HK-2 (cell line): Measurements from ENCODE around the gene FTSJ1.
"Not testable (repeated sequence)": the region's sequence is repeated elsewhere in the genome, so short reads cannot be mapped to it uniquely, and the experiment has no call there.

Source experiments
- DNase-seq: peaks from one replicate; pipeline ENCODE4 v3.0.0-alpha.2; 2018; ENCODE audit not compliant: unreplicated experiment

The FTSJ1 gene, protein sequence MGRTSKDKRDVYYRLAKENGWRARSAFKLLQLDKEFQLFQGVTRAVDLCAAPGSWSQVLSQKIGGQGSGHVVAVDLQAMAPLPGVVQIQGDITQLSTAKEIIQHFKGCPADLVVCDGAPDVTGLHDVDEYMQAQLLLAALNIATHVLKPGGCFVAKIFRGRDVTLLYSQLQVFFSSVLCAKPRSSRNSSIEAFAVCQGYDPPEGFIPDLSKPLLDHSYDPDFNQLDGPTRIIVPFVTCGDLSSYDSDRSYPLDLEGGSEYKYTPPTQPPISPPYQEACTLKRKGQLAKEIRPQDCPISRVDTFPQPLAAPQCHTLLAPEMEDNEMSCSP

GRCh38 chrX:48475774-48476577 lies at the start of gene FTSJ1:
FTSJ1 (plus strand) TSS chrX:48476199; CDS start chrX:48478048, 1,849 bp downstream.
- peak; percentile 85 for DNase-seq

- DNase-seq = not testable (repeated sequence)
These were observed 48.8 kb upstream of the FTSJ1 start for GRCh38 chrX:48427027-48427716.

DNA sequence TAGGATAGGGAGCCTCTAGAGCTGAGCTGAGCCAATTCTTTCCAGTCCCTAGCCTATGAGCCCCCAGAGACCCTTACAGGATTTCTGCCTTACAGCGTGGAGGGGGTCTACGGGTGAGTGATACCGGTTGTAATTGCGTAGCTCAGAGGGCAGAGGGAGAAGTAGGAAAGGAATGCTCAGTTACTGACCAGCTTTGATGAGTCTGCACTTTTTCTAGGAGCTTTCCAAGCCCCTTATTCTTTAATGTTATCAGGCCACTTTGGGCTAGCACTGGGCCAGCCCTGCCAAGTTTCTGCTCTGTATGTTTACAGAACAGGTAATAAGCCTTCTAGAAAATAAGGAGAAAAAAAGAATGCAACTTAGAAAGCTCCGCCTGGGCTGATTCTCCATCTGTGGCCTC lies 46.4 kb upstream of the FTSJ1 start:
- not testable (repeated sequence) for DNase-seq

DNA sequence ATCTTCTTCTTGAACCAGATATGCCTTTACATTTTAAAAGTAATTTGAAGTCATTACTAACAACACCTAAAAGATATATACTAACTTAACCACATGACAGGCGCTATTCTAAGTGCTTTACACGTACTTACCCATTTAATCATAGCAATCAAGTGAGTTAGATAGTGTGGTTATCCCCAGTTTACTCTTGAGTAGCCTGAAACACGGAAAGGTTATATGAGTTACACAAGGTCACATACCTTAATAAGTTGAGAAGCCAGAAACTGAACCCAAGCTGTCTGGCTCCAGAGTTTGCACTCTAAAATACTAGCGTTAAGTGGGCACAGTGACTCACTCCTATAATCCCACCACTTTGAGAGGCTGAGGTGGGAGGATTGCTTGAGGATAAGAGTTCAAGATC lies 45.8 kb upstream of the FTSJ1 start:
- not testable (repeated sequence) for DNase-seq

GRCh38 chrX:48433713-48434112 lies 42.3 kb upstream of the FTSJ1 start:
- not testable (repeated sequence) for DNase-seq

GRCh38 chrX:48447201-48447600 lies 28.8 kb upstream of the FTSJ1 start:
- not testable (repeated sequence) for DNase-seq

DNA sequence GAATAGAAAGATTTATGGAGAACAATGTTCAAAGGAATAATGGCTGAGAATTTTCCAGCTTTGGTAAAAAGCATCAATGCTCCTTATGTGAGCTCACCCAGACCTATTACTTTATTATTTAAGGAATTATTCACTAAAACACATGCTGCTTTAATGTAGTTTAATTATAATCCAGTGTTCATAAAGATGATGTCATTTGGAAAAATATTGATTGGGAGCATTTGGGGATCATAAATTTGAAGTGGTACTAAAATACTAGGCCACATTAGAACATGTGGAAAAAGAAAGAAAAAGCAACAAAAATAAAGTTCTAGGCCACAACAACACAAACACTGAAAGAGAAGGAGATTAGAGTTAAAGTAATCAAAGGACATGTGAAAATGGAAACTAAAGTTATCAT lies 25.9 kb upstream of the FTSJ1 start:
- DNase-seq = no peak

- no peak for DNase-seq
These were observed 24.3 kb upstream of the FTSJ1 start for GRCh38 chrX:48451708-48452107.

DNA sequence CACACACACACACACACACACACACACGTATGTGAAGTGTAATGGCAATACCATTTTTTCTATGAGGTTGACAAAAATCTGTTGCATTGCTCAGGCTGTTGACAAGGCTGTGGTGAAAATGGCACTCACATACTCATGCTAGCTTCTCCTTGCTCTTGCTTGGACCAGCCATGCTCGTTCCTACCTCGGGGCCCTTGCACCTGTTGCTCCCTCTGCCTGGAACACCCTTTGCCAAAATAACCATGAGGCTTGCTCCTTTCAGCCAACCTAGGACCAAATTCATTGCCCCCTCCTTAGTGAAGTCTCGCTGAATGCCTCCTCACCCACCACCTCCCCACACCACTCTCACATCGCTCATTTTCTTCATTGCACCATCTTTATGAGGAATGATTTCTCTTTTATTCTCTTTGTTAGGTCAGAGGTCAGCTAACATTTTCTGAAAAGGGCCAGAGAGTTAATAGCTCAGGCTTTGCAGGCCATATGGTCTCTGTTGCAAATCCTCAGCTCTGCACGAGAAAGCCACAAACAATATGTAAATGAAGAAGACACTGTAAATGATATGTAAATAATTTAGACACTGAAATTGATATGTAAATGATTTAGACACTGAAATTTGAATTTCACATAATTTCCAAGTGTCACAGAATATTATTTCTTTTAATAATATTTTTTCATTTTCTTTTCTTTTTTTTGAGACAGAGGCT lies 19.2 kb upstream of the FTSJ1 start:
- no peak for DNase-seq

GRCh38 chrX:48458711-48459110 lies 17.3 kb upstream of the FTSJ1 start:
- no peak for DNase-seq

DNA sequence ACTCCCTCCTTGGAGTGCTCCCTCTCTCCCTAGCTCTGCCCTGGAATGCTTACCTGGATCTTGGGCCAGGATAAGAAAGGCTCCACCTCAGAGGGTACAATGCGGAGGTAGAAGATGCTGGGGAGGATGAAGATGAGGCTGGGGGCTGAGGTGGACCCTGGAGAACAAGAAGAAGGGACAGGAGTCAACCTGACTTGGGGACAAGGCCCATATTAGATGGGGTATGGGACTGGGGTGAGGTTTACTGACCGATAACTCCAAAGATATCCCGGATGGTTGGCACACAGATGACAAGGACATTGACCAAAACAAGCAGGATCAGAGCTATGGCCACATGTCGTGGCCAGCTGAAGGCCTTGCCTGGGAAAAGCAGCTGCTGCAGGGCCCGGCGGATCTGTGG lies 16.5 kb upstream of the FTSJ1 start:
- no peak for DNase-seq

DNA sequence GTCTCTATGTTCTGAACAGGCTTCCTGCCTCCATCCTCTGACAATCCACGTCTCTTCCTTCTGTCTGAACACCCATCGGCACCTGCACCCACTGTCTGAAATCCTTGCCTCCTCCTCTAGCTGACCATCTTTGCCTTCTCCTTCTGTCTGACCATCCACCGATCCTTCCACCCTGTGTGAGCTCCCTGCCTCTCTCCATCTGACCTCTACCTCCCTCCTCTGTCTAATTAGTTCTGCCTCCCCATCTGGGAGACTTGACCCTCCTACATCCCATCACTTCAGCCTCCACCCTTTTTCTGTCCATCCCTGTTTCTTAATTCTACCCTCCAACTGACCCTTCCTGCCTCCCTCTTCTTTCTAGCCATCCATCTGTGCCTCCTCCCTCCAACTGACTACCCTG lies 16.0 kb upstream of the FTSJ1 start:
- DNase-seq = no peak

GRCh38 chrX:48460606-48461005 lies 15.4 kb upstream of the FTSJ1 start:
- no peak for DNase-seq

- no peak for DNase-seq
These were observed 14.2 kb upstream of the FTSJ1 start for GRCh38 chrX:48461830-48462229.

GRCh38 chrX:48465336-48465933 lies 10.6 kb upstream of the FTSJ1 start:
- DNase-seq = peak; percentile 30

DNA sequence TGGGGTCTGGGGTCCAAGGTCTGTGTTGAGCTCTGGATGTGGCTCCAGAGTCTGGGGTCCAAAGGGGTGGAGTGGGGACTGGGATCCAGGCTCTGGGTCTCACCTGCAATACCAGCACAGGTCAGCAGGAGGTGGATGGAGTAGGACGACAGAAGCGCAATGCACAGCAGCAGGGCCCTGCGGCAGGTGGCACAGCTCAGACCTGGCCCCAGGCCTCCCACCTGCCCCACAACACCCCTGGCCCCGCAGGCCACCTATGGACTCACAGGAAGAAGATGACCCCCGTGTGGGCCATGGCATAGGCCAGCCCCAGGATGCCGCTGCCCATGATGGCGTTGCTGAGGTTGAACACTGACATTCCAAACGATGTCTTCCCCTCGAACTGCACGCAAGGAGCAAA lies 9.3 kb upstream of the FTSJ1 start:
- no peak for DNase-seq

DNA sequence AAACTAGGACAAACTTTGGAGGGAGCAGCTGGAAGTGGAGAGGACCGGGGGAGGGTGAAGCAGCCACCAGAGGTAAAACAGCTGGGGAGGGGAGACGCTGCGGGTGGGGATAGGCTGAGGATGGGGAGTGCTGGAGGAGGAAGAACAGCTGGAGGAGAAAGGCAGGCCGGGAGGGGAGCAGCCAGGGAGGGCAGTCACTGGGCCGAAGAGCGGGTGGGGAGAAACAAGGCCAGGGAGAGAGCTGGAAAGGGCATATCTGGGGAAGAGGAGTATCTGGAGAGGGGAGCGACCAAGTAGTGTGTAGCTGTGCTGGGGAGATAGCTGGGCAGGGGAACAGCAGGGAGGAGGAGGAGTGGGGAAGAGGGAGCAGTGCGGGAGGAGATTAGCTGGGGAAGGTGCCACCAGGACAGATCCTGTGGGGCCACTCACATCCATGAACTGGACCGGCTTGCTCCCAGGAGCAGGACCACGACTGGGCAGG lies 8.7 kb upstream of the FTSJ1 start:
- DNase-seq = no peak

DNA sequence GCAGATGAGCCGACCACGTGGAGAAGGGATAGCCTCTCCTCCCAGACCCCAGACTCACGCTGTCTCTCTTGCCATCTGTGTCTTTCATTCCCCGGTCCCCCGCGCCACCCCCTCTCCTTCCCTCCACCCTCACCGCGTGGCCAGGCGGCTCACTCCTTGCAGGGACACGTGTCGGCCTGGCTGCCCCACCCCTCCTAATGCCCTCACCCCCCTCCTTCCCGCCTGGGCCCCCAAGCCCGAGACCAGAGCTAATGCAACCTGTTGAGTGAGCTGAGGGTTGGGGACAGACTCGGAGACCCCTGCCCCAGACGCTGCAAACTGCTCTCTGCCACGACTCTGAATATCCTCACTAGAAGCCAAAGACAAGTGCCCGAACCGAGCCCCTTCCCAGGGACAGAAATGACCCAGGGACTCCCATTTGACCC lies 7.7 kb upstream of the FTSJ1 start:
- no peak for DNase-seq

GRCh38 chrX:48468693-48469691 lies 7.0 kb upstream of the FTSJ1 start:
- no peak for DNase-seq
